K562 (cell line): ENCODE results near the gene CTSZ. TPM values are rescaled to one million over a fixed set of nuclear protein-coding genes. Genes with fewer than 3 reads are reported as not detected.
A peak's percentile ranks its signal among the peaks of the same experiment; 100 is the strongest.

Experiments used
- ATAC-seq: fragments of 200-7000 bp; cut with Tn5 transposase; 3 replicates; pipeline ENCODE4 v1.9.1; 2020; ENCODE audit warnings: moderate library complexity
- BruUV-seq: library from RNA; stranded (reverse); fragments of 400-500 nt; replicated peaks from 2 replicates; lab custom pipeline; 2021; lab: Mats Ljungman, UMichigan
- CTCF ChIA-PET: fragments of 300-600 bp; formaldehyde crosslinking; extraction: SDS; loops from one replicate; lab custom pipeline; 2021; ENCODE audit warnings: low intra/inter-chr PET ratio; lab: Yijun Ruan, JAX
- POLR2A ChIA-PET: fragments of 300-600, 350-650 bp; sonication (Branson Sonifier 250); formaldehyde crosslinking; extraction: SDS; loops from one replicate; lab custom pipeline; 2021; ENCODE audit warnings: antibody characterized with exemption, inconsistent platforms; lab: Yijun Ruan, JAX
- DNase-seq, 4 experiments: peaks; one replicate each; pipeline versions ENCODE4 v3.0.0 to v3.0.0-alpha.2; 2011 to 2018; ENCODE audit warnings: low spot score in 3 of 4, mixed read lengths in 3 of 4; ENCODE audit errors: extremely low read depth in 1 of 4
- FAIRE-seq: peaks from 2 replicates; lab custom pipeline; 2011; peaks lifted over from hg19 to GRCh38; lab: Jason Lieb, UNC
- H2AFZ ChIP-seq: 2 replicates; pipeline ENCODE4 v1.6.0; 2011; ENCODE audit warnings: low read depth, low read length, control low read depth, inconsistent platforms
- H3K27ac ChIP-seq: fragments of 200-600 bp; 3 replicates; pipeline ENCODE4 v1.8.0; 2011; ENCODE audit warnings: low read depth, mild to moderate bottlenecking, control low read depth, inconsistent platforms, low read length, moderate library complexity, mixed read lengths; ENCODE audit errors: extremely low read depth
- H3K27me3 ChIP-seq, 2 experiments: fragments of 300-600 bp in 1 of 2; 2 replicates in 1 of 2; 3 replicates in 1 of 2; pipeline versions ENCODE4 v1.6.0 to v1.8.0; 2011; ENCODE audit warnings: inconsistent platforms in 2 of 2, low read length in 2 of 2, mild to moderate bottlenecking in 1 of 2, mixed read lengths in 1 of 2, moderate library complexity in 1 of 2; ENCODE audit not compliant: control insufficient read depth in 2 of 2, insufficient read depth in 2 of 2
- H3K36me3 ChIP-seq: fragments of 300-600 bp; 3 replicates; pipeline ENCODE4 v1.8.0; 2011; ENCODE audit warnings: mild to moderate bottlenecking, low read length, inconsistent platforms; ENCODE audit not compliant: control insufficient read depth, insufficient read depth
- H3K4me1 ChIP-seq, 2 experiments: fragments of 200-600 bp in 1 of 2; replicated peaks in 1 of 2; 2 replicates in 1 of 2; 3 replicates in 1 of 2; pipeline versions ENCODE4 v1.5.1 to v1.8.0; 2011; ENCODE audit warnings: inconsistent platforms in 2 of 2, low read length in 2 of 2, mild to moderate bottlenecking in 1 of 2, mixed read lengths in 1 of 2, moderate library complexity in 1 of 2; ENCODE audit not compliant: control insufficient read depth in 2 of 2, insufficient read depth in 2 of 2
- H3K4me2 ChIP-seq: 2 replicates; pipeline ENCODE4 v1.6.1; 2011; ENCODE audit warnings: low read length, control low read depth, inconsistent platforms, mixed read lengths; ENCODE audit not compliant: insufficient read depth
- H3K4me3 ChIP-seq: fragments of 200-600 bp; sonication (generic), shearing (Covaris generic); 2 replicates; pipeline ENCODE4 v1.5.1; 2016; ENCODE audit warnings: control low read depth, inconsistent platforms
- H3K79me2 ChIP-seq: fragments of 200-600 bp; 3 replicates; pipeline ENCODE4 v1.8.0; 2011; ENCODE audit warnings: low read length, inconsistent platforms; ENCODE audit not compliant: control insufficient read depth, insufficient read depth
- H3K9ac ChIP-seq, 2 experiments: 2 replicates each; pipeline versions ENCODE4 v1.6.0 to v1.6.1; 2011; ENCODE audit warnings: low read depth in 2 of 2, low read length in 2 of 2, control low read depth in 1 of 2, inconsistent platforms in 1 of 2, mild to moderate bottlenecking in 1 of 2, mixed read lengths in 1 of 2; ENCODE audit not compliant: insufficient read depth in 1 of 2
- H3K9me1 ChIP-seq: one replicate; pipeline ENCODE4 v1.6.0; 2011; ENCODE audit warnings: inconsistent platforms, mild to moderate bottlenecking, low read length, moderate library complexity; ENCODE audit not compliant: control insufficient read depth, insufficient read depth
- H3K9me3 ChIP-seq: replicated peaks from 2 replicates; pipeline ENCODE4 v1.5.1; 2011; ENCODE audit warnings: low read depth, low read length, inconsistent platforms; ENCODE audit not compliant: control insufficient read depth, insufficient read depth
- H4K20me1 ChIP-seq: replicated peaks from 2 replicates; pipeline ENCODE4 v1.6.1; 2011; ENCODE audit warnings: low read length, inconsistent platforms, mixed read lengths; ENCODE audit not compliant: control insufficient read depth, insufficient read depth
- GABPB1 ChIP-seq: sonication (generic); formaldehyde crosslinking; IDR thresholded peaks from 2 replicates; pipeline ENCODE4 v1.8.0; 2022; ENCODE audit warnings: mild to moderate bottlenecking, missing genetic modification reagents
- HIVEP1 ChIP-seq: fragments of 250-450 bp; sonication (Bioruptor Pico); IDR thresholded peaks from 2 replicates; pipeline ENCODE4 v1.4.0; 2020; ENCODE audit warnings: mild to moderate bottlenecking
- KDM5B ChIP-seq: fragments of 200-600 bp; sonication (generic); IDR thresholded peaks from 2 replicates; pipeline ENCODE4 v1.6.1; 2012; ENCODE audit warnings: low read depth, mild to moderate bottlenecking, moderate library complexity, low read length, control low read depth, inconsistent platforms; ENCODE audit not compliant: insufficient replicate concordance
- KLF10 ChIP-seq: fragments of 250-450 bp; sonication (Bioruptor Pico); IDR thresholded peaks from 2 replicates; pipeline ENCODE4 v1.6.1; 2021; ENCODE audit warnings: matching md5 sums
- L3MBTL2 ChIP-seq: fragments of 450-650 bp; IDR thresholded peaks from 2 replicates; pipeline ENCODE4 v1.6.1; 2016; ENCODE audit warnings: mild to moderate bottlenecking, moderate library complexity
- SP1 ChIP-seq: sonication (generic); formaldehyde crosslinking; IDR thresholded peaks from 2 replicates; pipeline ENCODE4 v1.8.1; 2022; ENCODE audit warnings: mild to moderate bottlenecking, missing genetic modification reagents
- ZBTB7A ChIP-seq: IDR thresholded peaks from 2 replicates; pipeline ENCODE4 v1.6.1; 2011; ENCODE audit warnings: low read depth, mild to moderate bottlenecking, low read length, moderate library complexity, borderline replicate concordance; ENCODE audit not compliant: control insufficient read depth
- ZNF124 ChIP-seq: sonication (generic); formaldehyde crosslinking; IDR thresholded peaks from 2 replicates; pipeline ENCODE4 v1.8.1; 2022; ENCODE audit warnings: missing genetic modification reagents
- ZNF583 ChIP-seq: fragments of 250-450 bp; sonication (Bioruptor Pico); IDR thresholded peaks from 2 replicates; pipeline ENCODE4 v1.4.0; 2020
- WGBS: fragments of 100-300 bp; shearing (Covaris generic); methylation state at CpG from one replicate; pipeline ENCODE4 v1.1.6; 2016; ENCODE audit warnings: low coverage, mixed read lengths; ENCODE audit not compliant: insufficient coverage; ENCODE audit errors: missing lambda C conversion rate; 5-methylcytosine and 5-hydroxymethylcytosine counted together
- in situ Hi-C: fragments of 300-500 bp; cut with MboI; formaldehyde crosslinking; loops from 4 replicates; pipeline ENCODE4 v1.15.0; 2018; ENCODE audit warnings: inconsistent platforms, mixed read lengths
- intact Hi-C: fragments of 100-400 bp; cut with micrococcal nuclease; formaldehyde crosslinking; loops from 2 replicates; pipeline ENCODE4 v1.14.2; 2022
- polyA plus RNA-seq, 8 experiments: library from polyadenylated mRNA; depleted of rRNA in 4 of 8; stranded (reverse) in 5 of 8; unstranded in 3 of 8; fragments of >200 nt; fragmentation: Nextera tagmentation in 2 of 8; fragmentation: Illumina TruSeq in 1 of 8; extraction: Ambion mirVana in 2 of 8; extraction: Trizol in 1 of 8; gene quantifications; 2 replicates each; pipeline versions ENCODE4 v1.2.1 to v1.2.3, GENCODE V29; 2011 to 2014; ENCODE audit warnings: inconsistent platforms in 1 of 8, missing spikeins in 1 of 8
- total RNA-seq, 7 experiments: library from RNA; depleted of rRNA in 6 of 7; stranded (reverse); fragments of >200 nt in 6 of 7; fragmentation: Illumina TruSeq in 2 of 7; extraction: Trizol in 2 of 7; gene quantifications; 2 replicates each; pipeline versions ENCODE4 v1.2.1 to v1.2.3, GENCODE V29; 2011 to 2021; ENCODE audit warnings: low replicate concordance in 1 of 7
- TF ChIP-seq, protein P1 (sequence below), 2 experiments: fragments of 450-650 bp in 1 of 2; sonication (generic) in 1 of 2; formaldehyde crosslinking in 1 of 2; IDR thresholded peaks; 2 replicates each; pipeline versions ENCODE4 v1.7.1 to v1.9.0; 2016 to 2022; ENCODE audit warnings: inconsistent platforms in 1 of 2, mild to moderate bottlenecking in 1 of 2, missing genetic modification reagents in 1 of 2
- TF ChIP-seq, protein P2 (sequence below): fragments of 450-650 bp; IDR thresholded peaks from one replicate; pipeline ENCODE4 v1.6.1; 2018; ENCODE audit warnings: mild to moderate bottlenecking, moderate library complexity; ENCODE audit not compliant: partially characterized antibody

CTSZ gene
- total and polyA plus RNA-seq, 9 of the 15 experiments (the other 6 are each of a cell fraction or from before 2014, with no cell fraction given), result 1.6 to 143 (median 82.8) TPM

DNA sequence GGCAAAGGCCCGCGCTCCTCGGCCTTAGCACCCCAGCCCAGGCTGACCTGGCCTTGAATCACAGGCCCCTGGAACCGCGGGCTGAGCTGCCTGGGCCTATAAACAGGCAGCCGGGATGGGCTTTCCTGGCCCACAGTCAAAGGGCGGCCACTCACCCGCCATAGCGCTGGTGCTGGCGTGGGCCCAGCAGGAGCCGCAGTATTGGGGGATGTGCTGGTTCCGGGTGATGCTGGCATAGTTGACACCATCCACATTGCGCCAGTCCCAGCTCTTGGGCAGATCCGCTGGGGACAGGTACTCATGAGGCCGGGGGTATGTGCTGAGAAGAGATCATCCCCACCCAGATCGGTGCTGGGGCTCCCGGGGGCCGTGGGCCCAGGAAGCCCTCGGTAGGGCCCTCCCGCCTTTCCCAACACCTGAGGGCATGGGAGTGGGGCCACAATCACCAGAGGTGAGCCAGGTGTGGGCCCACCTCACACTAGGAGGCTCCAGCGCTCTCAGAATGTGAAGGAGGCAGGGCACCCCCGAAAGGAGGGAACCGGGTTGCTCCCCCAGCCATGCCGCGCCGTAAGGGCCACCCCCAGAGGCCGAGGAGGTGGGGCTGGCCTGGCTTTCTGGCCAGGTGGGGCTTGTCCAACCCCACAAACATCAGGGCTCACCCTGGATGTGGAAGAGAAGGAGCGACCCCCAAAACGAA, 739 bp downstream of the CTSZ start:
- ATAC-seq, result peak; percentile 18
- H4K20me1 ChIP-seq, result peaks cover 2% of the 10 kb centered on the region
- peak overlapping the region; percentile 90 for H3K27ac ChIP-seq
- H3K4me1 ChIP-seq, result peaks cover 45 to 91% of the 10 kb centered on the region in 2 experiments
- DNase-seq, result no peak
- POLR2A ChIA-PET, result interaction anchor here (0.7 to 1.0 kb wide), 2 partner anchors 16 to 17 kb away, joined by 3 to 5 read pairs; no protein-coding TSS in a partner anchor
- no peaks in the 10 kb centered on the region for H3K9me3 ChIP-seq
- in situ Hi-C loops (no loop called here), intact Hi-C loops (no loop called here)
- H3K9ac ChIP-seq, result peak overlapping the region; percentile 91 to 99
- 14% methylated on average over 26 of the region's 29 CpGs for WGBS
- BruUV-seq, result no TSS peak
- H3K4me3 ChIP-seq, result peak overlapping the region; percentile 66
- no peaks in the 10 kb centered on the region for H3K27me3 ChIP-seq
- peaks cover 41% of the 10 kb centered on the region; the same call in 2 of the 3 replicates for H3K36me3 ChIP-seq
- CTCF ChIA-PET, result no interaction called here
- peak overlapping the region; percentile 87 for H3K4me2 ChIP-seq
- H3K9me1 ChIP-seq, result peaks cover 6% of the 10 kb centered on the region
- FAIRE-seq, result no peak
- peak overlapping the region; percentile 66 for H2AFZ ChIP-seq
- H3K79me2 ChIP-seq, result peaks cover 41% of the 10 kb centered on the region
- TF ChIP-seq ZBTB7A (peak; percentile 4; the same call in 1 of the 2 replicates), ZNF124 (CRISPR knock-in tag) (no peak), HIVEP1 (CRISPR knock-in tag) (no peak), SP1 (CRISPR knock-in tag) (0 out of 2 replicates have a peak, but pooled peaks have one; percentile 9), KDM5B (peak; percentile 37), L3MBTL2 (no peak), KLF10 (CRISPR knock-in tag) (no peak), ZNF583 (CRISPR knock-in tag) (no peak), GABPB1 (CRISPR knock-in tag) (no peak)
- TF ChIP-seq, protein P1, sequence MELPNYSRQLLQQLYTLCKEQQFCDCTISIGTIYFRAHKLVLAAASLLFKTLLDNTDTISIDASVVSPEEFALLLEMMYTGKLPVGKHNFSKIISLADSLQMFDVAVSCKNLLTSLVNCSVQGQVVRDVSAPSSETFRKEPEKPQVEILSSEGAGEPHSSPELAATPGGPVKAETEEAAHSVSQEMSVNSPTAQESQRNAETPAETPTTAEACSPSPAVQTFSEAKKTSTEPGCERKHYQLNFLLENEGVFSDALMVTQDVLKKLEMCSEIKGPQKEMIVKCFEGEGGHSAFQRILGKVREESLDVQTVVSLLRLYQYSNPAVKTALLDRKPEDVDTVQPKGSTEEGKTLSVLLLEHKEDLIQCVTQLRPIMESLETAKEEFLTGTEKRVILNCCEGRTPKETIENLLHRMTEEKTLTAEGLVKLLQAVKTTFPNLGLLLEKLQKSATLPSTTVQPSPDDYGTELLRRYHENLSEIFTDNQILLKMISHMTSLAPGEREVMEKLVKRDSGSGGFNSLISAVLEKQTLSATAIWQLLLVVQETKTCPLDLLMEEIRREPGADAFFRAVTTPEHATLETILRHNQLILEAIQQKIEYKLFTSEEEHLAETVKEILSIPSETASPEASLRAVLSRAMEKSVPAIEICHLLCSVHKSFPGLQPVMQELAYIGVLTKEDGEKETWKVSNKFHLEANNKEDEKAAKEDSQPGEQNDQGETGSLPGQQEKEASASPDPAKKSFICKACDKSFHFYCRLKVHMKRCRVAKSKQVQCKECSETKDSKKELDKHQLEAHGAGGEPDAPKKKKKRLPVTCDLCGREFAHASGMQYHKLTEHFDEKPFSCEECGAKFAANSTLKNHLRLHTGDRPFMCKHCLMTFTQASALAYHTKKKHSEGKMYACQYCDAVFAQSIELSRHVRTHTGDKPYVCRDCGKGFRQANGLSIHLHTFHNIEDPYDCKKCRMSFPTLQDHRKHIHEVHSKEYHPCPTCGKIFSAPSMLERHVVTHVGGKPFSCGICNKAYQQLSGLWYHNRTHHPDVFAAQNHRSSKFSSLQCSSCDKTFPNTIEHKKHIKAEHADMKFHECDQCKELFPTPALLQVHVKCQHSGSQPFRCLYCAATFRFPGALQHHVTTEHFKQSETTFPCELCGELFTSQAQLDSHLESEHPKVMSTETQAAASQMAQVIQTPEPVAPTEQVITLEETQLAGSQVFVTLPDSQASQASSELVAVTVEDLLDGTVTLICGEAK (IDR thresholded peaks at IDR 0.05), result 0 out of 2 replicates have a peak, but pooled peaks have one; percentile 27
- TF ChIP-seq, protein P1 (CRISPR knock-in tag; IDR thresholded peaks at IDR 0.05), result no peak
- TF ChIP-seq, protein P2, sequence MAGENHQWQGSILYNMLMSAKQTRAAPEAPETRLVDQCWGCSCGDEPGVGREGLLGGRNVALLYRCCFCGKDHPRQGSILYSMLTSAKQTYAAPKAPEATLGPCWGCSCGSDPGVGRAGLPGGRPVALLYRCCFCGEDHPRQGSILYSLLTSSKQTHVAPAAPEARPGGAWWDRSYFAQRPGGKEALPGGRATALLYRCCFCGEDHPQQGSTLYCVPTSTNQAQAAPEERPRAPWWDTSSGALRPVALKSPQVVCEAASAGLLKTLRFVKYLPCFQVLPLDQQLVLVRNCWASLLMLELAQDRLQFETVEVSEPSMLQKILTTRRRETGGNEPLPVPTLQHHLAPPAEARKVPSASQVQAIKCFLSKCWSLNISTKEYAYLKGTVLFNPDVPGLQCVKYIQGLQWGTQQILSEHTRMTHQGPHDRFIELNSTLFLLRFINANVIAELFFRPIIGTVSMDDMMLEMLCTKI, result no peak
